ENCODE results near the gene STX17. TPM values are rescaled to one million over a fixed set of nuclear protein-coding genes. Genes with fewer than 3 reads are reported as not detected.
"Not testable (repeated sequence)": the region's sequence is repeated elsewhere in the genome, so short reads cannot be mapped to it uniquely, and the experiment has no call there.

The STX17 gene
- total RNA-seq: 10 to 100 TPM; 35.3 to 40.0 TPM

DNA sequence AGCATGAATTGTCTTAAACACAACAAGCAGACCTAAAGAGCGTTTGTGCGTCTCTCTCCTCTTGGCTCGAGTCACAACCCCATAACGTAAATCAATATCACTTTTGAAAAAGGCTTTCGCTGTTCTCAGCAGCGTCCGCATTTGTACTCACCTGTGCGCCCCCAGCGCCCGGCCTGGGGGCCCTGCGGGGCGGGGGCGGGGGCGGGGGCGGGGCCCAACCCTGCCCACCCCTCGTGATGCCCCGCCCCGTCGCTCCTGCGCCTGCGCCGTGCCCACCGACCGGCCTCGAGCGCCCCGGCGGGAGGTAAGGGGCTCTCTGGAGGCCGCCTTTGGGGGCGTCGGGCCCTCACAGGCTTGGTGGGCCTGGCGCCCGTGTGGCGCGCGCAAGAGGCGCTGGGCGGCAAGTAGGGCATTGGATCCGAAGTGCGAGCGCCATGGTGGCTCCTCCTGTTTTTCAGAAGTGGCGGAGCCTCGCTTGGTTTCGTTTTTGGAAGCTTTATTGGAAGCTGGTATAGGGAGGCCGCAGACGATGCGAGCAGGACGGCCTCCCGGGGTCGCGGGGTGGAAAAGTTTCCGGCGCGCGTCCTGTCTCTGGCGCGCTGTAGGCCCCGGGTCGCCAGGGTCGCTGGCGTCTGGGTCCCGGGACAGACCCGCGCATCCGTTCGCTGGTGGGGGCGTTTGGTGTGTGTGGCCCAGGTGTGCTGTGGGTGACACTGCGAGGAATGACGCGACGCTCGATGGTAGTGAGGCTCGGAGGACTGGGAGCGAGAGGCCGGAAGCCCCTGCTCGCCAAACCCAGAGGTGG lies at the start of gene STX17:
Gene STX17 (plus strand): TSS at position 252 of the 805 bp plus-strand sequence. CDS start 8,586 bp downstream, outside the sequence.
- DNase-seq (peak; percentile 80), ATAC-seq (peak; percentile 87)
- peaks cover 24% of the 10 kb centered on the region for H3K4me1 Mint-ChIP-seq (ENCODE audit: low read depth)
- H3K9me3 Mint-ChIP-seq (ENCODE audit: insufficient read depth): no peaks in the 10 kb centered on the region
- peaks cover 9% of the 10 kb centered on the region for H3K36me3 Mint-ChIP-seq (ENCODE audit: low read depth)
- peak within 1 kb of the TSS; percentile 99 for H3K27ac Mint-ChIP-seq
- ChIA-PET POLR2A (interaction anchor here (0.5 to 2.3 kb wide), 11 partner anchors 31 to 684 kb away, joined by 3 to 9 read pairs (median 3); partner anchors contain the start of gene NR4A3), CTCF (interaction anchor here (0.6 to 5.8 kb wide), 10 partner anchors 10 to 743 kb away, joined by 3 to 44 read pairs (median 3); no protein-coding TSS in a partner anchor)
- H3K4me3 Mint-ChIP-seq: peak within 1 kb of the TSS; percentile 98
- H3K27me3 Mint-ChIP-seq (ENCODE audit: low read depth): peaks cover 12% of the 10 kb centered on the region

DNA sequence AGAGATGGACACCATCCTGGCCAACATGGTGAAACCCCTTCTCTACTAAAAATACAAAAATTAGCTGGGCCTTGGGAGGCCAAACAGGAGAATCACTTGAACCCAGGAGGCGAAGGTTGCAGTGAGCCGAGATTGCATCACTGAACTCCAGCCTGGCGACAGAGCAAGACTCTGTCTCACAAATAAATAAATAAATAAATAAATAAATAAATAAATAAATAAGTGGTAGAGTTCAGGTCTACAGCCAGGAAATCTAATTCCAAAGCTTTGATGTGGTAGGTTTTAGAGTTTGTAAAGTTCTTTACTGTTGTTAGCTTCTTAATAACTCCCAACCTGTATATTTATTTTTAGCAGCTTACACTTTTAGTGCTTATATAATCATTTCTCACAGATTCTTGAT lies 48.9 kb upstream of the STX17 start:
- CTCF ChIA-PET: interaction anchor here (0.7 to 3.7 kb wide), 7 partner anchors 11 to 67 kb away, joined by 3 to 35 read pairs (median 5); no protein-coding TSS in a partner anchor
- H3K4me1 Mint-ChIP-seq (ENCODE audit: low read depth); H3K27ac Mint-ChIP-seq; ATAC-seq; H3K4me3 Mint-ChIP-seq; H3K9me3 Mint-ChIP-seq (ENCODE audit: insufficient read depth); H3K36me3 Mint-ChIP-seq (ENCODE audit: low read depth); H3K27me3 Mint-ChIP-seq (ENCODE audit: low read depth); DNase-seq: not testable (repeated sequence)
- POLR2A ChIA-PET: interaction anchor here (0.6 to 1.2 kb wide), 2 partner anchors 8 to 50 kb away, joined by 4 to 7 read pairs; no protein-coding TSS in a partner anchor

DNA sequence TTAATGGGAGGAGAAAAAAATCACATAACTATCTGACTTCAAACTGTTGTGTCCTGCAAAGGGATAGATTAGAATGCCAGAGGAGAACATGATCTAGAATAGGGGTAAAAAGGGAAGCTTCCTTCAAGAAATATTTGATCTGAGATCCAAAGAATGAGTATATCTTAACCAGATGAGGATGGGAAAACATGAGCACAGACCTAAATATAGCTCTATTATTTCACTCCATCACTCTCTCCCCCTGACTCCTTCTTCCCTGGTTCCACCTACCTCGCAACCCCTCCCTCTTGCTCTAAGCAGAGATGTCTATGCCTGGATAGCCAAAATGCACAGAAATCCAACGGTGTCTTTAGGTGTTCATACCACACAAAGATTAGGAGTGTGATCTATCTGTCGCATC lies 48.4 kb upstream of the STX17 start:
- Mint-ChIP-seq H3K4me3 (no peak overlapping the region), H3K36me3 (ENCODE audit: low read depth) (peaks cover 2% of the 10 kb centered on the region), H3K27me3 (ENCODE audit: low read depth) (no peaks in the 10 kb centered on the region), H3K4me1 (ENCODE audit: low read depth) (no peaks in the 10 kb centered on the region), H3K27ac (no peak overlapping the region), H3K9me3 (ENCODE audit: insufficient read depth) (no peaks in the 10 kb centered on the region)
- ChIA-PET POLR2A (no interaction called here), CTCF (interaction anchor here (0.7 to 3.7 kb wide), 6 partner anchors 10 to 33 kb away, joined by 3 to 35 read pairs (median 4); no protein-coding TSS in a partner anchor)
- ATAC-seq: peak; percentile 38
- no peak for DNase-seq

DNA sequence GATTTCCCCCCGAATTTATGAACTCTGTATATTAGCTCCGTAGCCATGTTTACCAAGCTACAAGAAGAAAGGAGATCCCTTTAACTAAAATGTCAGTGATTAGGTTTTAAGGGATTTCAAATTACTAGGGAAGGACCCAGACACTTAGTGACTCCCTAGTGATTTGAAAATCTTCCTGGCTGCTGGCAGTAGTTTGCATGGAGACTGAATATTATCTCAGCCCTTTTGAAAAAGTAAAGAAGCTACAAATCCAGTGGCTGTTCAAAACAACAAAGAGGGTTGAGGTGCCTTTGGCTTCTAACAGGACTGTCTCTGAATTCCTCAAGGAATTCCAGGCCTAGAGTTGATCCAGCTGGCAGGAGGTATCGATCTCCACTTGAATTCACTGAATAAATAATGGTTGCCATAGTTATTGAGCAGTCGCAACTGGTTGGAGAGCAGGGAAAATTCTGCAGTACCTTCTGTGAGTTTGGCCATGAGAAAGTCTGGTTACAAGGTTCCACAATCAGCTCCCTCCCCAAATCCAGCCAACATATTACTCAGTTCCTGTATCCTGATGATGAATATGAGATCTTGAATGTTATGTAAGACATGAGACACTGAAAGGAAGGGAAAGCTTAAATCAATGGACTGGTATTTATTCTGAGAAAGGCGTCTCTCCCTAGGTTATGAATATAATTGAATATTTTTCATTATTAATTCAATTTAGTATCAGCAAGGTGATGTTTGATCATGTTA lies 47.0 kb upstream of the STX17 start:
- Mint-ChIP-seq H3K27me3 (ENCODE audit: low read depth) (no peaks in the 10 kb centered on the region), H3K36me3 (ENCODE audit: low read depth) (peaks cover 3% of the 10 kb centered on the region), H3K4me3 (no peak overlapping the region), H3K27ac (no peak overlapping the region), H3K9me3 (ENCODE audit: insufficient read depth) (no peaks in the 10 kb centered on the region), H3K4me1 (ENCODE audit: low read depth) (peaks cover 2% of the 10 kb centered on the region)
- DNase-seq (no peak), ATAC-seq (no peak)
- POLR2A ChIA-PET: no interaction called here
- CTCF ChIA-PET: interaction anchor here (0.7 to 1.9 kb wide), 4 partner anchors 10 to 804 kb away, joined by 3 to 4 read pairs (median 3); no protein-coding TSS in a partner anchor

DNA sequence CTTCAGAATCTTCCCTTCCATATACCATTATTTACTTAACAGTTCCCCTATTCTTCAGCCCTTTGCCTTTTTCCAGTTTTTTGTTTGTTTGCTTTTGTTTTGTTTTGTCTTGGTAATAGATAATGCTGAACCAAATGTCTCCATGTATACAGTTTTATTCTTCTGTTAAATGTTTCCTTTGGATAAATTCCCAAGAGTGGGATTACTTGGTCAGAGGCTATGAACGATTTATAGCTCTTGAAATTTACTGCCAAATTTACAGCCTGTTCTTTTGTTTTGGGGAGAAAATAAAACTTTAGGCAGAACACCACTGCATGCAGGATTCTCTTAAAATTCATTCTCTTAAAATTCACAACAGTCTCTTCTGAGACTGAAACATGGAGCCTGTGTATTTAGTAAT lies 46.2 kb upstream of the STX17 start:
- Mint-ChIP-seq H3K9me3 (ENCODE audit: insufficient read depth) (no peaks in the 10 kb centered on the region), H3K27me3 (ENCODE audit: low read depth) (no peaks in the 10 kb centered on the region), H3K27ac (no peak overlapping the region), H3K4me1 (ENCODE audit: low read depth) (peaks cover 2% of the 10 kb centered on the region), H3K4me3 (no peak overlapping the region), H3K36me3 (ENCODE audit: low read depth) (peaks cover 2% of the 10 kb centered on the region)
- ChIA-PET POLR2A (no interaction called here), CTCF (interaction anchor here (1.9 kb wide), 1 partner anchor 24 kb away, joined by 4 read pairs; no protein-coding TSS in a partner anchor)
- ATAC-seq (no peak), DNase-seq (no peak)

DNA sequence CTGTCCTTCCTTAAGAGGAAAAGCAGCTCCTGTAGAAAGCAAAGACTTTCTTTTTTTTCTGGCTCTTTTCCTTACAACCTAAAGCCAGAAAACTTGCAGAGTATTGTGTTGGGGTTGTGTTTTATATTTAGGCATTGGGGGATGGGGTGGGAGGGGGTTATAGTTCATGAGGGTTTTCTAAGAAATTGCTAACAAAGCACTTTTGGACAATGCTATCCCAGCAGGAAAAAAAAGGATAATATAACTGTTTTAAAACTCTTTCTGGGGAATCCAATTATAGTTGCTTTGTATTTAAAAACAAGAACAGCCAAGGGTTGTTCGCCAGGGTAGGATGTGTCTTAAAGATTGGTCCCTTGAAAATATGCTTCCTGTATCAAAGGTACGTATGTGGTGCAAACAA lies 42.5 kb upstream of the STX17 start:
- ATAC-seq (no peak), DNase-seq (no peak)
- Mint-ChIP-seq H3K4me3 (no peak overlapping the region), H3K9me3 (ENCODE audit: insufficient read depth) (no peaks in the 10 kb centered on the region), H3K27ac (no peak overlapping the region), H3K27me3 (ENCODE audit: low read depth) (no peaks in the 10 kb centered on the region), H3K4me1 (ENCODE audit: low read depth) (peaks cover 21% of the 10 kb centered on the region), H3K36me3 (ENCODE audit: low read depth) (peaks cover 2% of the 10 kb centered on the region)
- CTCF ChIA-PET: interaction anchor here (1.0 to 1.4 kb wide), 2 partner anchors 13 to 14 kb away, joined by 3 to 4 read pairs; no protein-coding TSS in a partner anchor
- POLR2A ChIA-PET: interaction anchor here (0.7 kb wide), 1 partner anchor 89 kb away, joined by 3 read pairs; no protein-coding TSS in a partner anchor

DNA sequence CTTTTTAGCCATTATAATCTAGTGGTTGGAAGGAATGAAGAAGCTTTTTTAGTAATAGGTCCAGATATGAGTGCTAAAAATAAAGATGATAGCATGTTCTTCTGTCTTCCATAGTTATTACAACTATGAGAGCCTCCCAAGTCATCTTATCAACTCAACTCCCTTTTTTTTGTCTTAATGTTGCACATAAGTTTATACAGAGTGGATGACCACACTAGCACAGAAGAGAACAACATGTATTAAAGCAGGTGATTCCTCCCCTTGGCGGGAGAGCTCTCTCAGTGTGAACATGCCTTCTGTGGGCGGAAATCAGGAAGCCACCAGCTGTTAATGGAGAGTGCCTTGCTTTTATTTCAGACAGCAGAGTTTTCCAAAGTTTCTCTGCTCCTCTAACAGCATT lies 40.1 kb upstream of the STX17 start:
- H3K36me3 Mint-ChIP-seq (ENCODE audit: low read depth): peaks cover 2% of the 10 kb centered on the region
- DNase-seq (no peak), ATAC-seq (no peak)
- H3K27ac Mint-ChIP-seq: no peak overlapping the region
- no peak overlapping the region for H3K4me3 Mint-ChIP-seq
- no peaks in the 10 kb centered on the region for H3K9me3 Mint-ChIP-seq (ENCODE audit: insufficient read depth)
- no peaks in the 10 kb centered on the region for H3K27me3 Mint-ChIP-seq (ENCODE audit: low read depth)
- CTCF ChIA-PET: interaction anchor here (1.1 to 7.4 kb wide), 3 partner anchors 10 to 63 kb away, joined by 3 to 35 read pairs (median 8); no protein-coding TSS in a partner anchor
- peaks cover 27% of the 10 kb centered on the region for H3K4me1 Mint-ChIP-seq (ENCODE audit: low read depth)
- POLR2A ChIA-PET: interaction anchor here (2.1 kb wide), 1 partner anchor 10 kb away, joined by 7 read pairs; no protein-coding TSS in a partner anchor

DNA sequence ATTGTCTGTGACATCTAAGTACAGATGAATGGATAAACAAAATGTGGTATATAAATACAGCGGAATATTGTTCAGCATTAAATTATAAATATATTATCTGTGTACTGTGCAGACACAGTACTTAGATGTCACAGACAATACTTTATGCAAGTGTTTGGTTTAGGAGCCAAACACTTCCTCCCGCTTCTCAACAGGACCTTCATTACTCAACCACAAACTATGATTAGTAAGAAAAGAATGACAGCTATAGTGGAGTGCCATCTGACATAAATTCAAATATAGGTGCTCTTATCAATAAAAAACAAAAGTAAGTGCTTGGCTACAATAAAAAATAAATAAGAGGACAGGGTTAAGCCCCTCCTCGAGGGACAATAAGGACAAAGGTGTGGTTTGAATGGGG lies 38.9 kb upstream of the STX17 start:
- POLR2A ChIA-PET: no interaction called here
- H3K27ac Mint-ChIP-seq: no peak overlapping the region
- no peak for DNase-seq
- no peak overlapping the region for H3K4me3 Mint-ChIP-seq
- ATAC-seq: no peak
- peaks cover 2% of the 10 kb centered on the region for H3K36me3 Mint-ChIP-seq (ENCODE audit: low read depth)
- H3K9me3 Mint-ChIP-seq (ENCODE audit: insufficient read depth): no peaks in the 10 kb centered on the region
- peaks cover 27% of the 10 kb centered on the region for H3K4me1 Mint-ChIP-seq (ENCODE audit: low read depth)
- CTCF ChIA-PET: interaction anchor here (0.8 to 7.4 kb wide), 3 partner anchors 11 to 43 kb away, joined by 4 to 35 read pairs (median 5); no protein-coding TSS in a partner anchor
- no peaks in the 10 kb centered on the region for H3K27me3 Mint-ChIP-seq (ENCODE audit: low read depth)

DNA sequence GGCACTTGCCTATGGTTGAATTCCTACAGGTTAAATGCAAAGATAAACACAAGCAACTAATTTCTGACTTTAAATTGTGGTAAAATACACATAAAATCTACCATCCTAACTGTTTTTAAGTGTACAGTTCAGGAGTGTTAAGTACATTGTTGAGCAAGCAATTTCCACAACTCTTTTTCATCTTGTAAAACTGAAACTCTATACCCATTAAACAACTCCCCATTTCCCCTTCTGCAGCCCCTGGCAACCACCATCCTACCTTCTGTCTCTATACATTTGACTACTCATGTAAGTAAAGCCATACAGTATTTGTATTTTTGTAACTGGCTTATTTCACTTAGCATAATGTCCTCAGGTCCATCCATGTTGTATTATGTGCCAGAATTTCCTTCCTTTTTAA lies 38.5 kb upstream of the STX17 start:
- H3K36me3 Mint-ChIP-seq (ENCODE audit: low read depth): peaks cover 2% of the 10 kb centered on the region
- peaks cover 27% of the 10 kb centered on the region for H3K4me1 Mint-ChIP-seq (ENCODE audit: low read depth)
- no peaks in the 10 kb centered on the region for H3K9me3 Mint-ChIP-seq (ENCODE audit: insufficient read depth)
- POLR2A ChIA-PET: no interaction called here
- DNase-seq (no peak), ATAC-seq (no peak)
- CTCF ChIA-PET: interaction anchor here (0.8 to 7.4 kb wide), 4 partner anchors 12 to 43 kb away, joined by 4 to 35 read pairs (median 5); no protein-coding TSS in a partner anchor
- H3K27me3 Mint-ChIP-seq (ENCODE audit: low read depth): no peaks in the 10 kb centered on the region
- H3K4me3 Mint-ChIP-seq: no peak overlapping the region
- no peak overlapping the region for H3K27ac Mint-ChIP-seq

DNA sequence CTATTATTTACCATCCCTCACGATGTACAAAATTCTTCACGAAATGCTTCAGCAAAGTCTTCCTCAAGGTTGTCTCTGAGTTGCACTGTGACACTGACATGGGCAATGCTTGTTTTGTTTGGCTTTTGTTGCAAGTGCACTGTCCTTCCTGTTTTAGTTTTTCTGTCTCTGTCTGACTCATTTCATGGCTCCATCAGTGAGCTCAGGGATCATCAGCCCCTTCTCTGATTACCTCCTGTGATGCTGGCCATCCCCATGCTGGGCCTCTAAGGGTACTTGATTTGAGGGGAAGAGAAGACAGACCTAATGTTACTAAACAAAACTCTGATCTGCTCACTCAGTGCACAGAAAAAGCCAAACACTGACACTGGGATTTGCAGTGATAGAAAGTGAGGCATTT lies 37.6 kb upstream of the STX17 start:
- Mint-ChIP-seq H3K27ac (peak overlapping the region; percentile 48), H3K27me3 (ENCODE audit: low read depth) (no peaks in the 10 kb centered on the region), H3K4me3 (no peak overlapping the region), H3K36me3 (ENCODE audit: low read depth) (no peaks in the 10 kb centered on the region), H3K9me3 (ENCODE audit: insufficient read depth) (no peaks in the 10 kb centered on the region), H3K4me1 (ENCODE audit: low read depth) (peaks cover 27% of the 10 kb centered on the region)
- ChIA-PET POLR2A (interaction anchor here (0.6 to 2.0 kb wide), 4 partner anchors 18 to 44 kb away, joined by 3 to 8 read pairs (median 4); partner anchors contain the start of gene STX17), CTCF (interaction anchor here (0.6 to 7.4 kb wide), 6 partner anchors 10 to 670 kb away, joined by 3 to 35 read pairs (median 5); no protein-coding TSS in a partner anchor)
- DNase-seq (no peak), ATAC-seq (peak; percentile 44)

DNA sequence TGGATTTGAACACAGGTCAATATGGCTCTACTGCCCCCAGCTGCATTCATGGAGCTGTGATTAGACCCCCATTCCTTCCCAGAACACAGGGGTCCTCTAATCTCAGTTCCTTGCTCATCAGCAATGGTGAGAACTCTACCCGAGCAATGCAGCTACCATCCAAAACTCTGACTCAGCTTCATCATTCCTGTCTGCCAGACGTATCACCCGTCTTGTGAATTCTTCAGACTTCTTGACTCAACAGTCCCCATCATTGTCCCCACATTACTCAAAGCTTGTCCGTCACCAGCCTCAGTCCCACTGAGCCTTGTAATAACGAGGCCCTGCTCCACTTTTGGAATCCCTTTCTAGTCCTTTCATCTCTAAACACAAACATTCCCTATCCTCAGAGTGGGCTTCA lies 36.3 kb upstream of the STX17 start:
- ATAC-seq: no peak
- Mint-ChIP-seq H3K4me1 (ENCODE audit: low read depth) (peaks cover 25% of the 10 kb centered on the region), H3K9me3 (ENCODE audit: insufficient read depth) (no peaks in the 10 kb centered on the region), H3K4me3 (no peak overlapping the region), H3K36me3 (ENCODE audit: low read depth) (no peaks in the 10 kb centered on the region), H3K27ac (no peak overlapping the region), H3K27me3 (ENCODE audit: low read depth) (peaks cover under 1% of the 10 kb centered on the region)
- ChIA-PET POLR2A (interaction anchor here (1.2 to 2.0 kb wide), 2 partner anchors 18 to 45 kb away, joined by 3 to 8 read pairs; no protein-coding TSS in a partner anchor), CTCF (interaction anchor here (1.9 to 7.4 kb wide), 2 partner anchors 14 to 45 kb away, joined by 5 to 35 read pairs; no protein-coding TSS in a partner anchor)
- no peak for DNase-seq

Data from activated CD8-positive, alpha-beta T cell treated with anti-CD3 and anti-CD28 coated beads, Interleukin-2, amount 10 ng/mL, durations not matched to agents 7 days and 5 days (primary cell).